Activated CD8-positive, alpha-beta memory T cell treated with anti-CD3 and anti-CD28 coated beads, Interleukin-2, amount 50 U/mL, for 24 hours (primary cell): ENCODE data around the gene SFT2D3.

Experiments
- DNase-seq: peaks from one replicate; pipeline ENCODE4 v3.0.0-alpha.2; 2020; ENCODE audit errors: extremely low read depth

Gene SFT2D3

GRCh38 chr2:127664065-127664894 lies 37.0 kb upstream of the SFT2D3 start:
- no peak for DNase-seq

GRCh38 chr2:127664895-127665225 lies 36.4 kb upstream of the SFT2D3 start:
- no peak for DNase-seq

- DNase-seq: no peak
Measured at GRCh38 chr2:127665267-127665893, 35.9 kb upstream of the SFT2D3 start.

DNA sequence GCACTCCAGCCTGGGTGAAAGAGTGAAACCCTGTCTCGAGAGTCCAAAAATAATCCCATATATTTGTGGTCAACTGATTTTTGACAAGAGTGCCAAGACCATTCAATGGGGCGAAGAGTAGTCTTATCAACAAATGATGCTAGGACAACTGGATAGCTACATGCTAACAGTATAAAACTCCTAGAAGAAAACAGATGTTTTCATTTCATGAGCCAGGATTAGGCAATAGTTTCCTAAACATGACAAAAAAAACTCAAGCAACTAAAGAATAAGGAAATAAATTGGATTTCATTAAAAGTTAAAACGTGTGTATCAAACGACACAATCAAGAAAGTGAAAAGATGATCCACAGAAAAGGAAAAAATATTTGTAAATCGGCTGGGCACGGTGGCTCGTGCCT lies 32.2 kb upstream of the SFT2D3 start:
- no peak for DNase-seq

GRCh38 chr2:127670055-127670956 lies 31.0 kb upstream of the SFT2D3 start:
- no peak for DNase-seq

DNA sequence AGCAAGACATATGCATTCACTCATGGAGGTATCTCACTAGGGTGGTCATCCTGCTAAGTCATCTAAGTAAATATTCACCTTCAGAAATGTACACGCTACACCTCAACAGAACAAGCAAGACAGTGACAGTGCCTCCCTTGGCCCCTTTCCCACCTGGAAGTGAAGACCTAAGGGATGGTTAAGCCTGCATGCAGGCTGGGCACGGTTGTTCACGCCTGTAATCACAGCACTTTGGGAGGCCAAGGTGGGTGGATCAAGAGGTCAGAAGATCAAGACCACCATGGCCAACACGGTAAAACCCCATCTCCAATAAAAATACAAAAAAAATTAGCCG lies 30.4 kb upstream of the SFT2D3 start:
- DNase-seq: no peak

GRCh38 chr2:127671557-127672302 lies 29.6 kb upstream of the SFT2D3 start:
- no peak for DNase-seq

GRCh38 chr2:127672341-127673224 lies 28.7 kb upstream of the SFT2D3 start:
- DNase-seq: no peak

GRCh38 chr2:127673291-127674069 lies 27.8 kb upstream of the SFT2D3 start:
- DNase-seq: no peak

DNA sequence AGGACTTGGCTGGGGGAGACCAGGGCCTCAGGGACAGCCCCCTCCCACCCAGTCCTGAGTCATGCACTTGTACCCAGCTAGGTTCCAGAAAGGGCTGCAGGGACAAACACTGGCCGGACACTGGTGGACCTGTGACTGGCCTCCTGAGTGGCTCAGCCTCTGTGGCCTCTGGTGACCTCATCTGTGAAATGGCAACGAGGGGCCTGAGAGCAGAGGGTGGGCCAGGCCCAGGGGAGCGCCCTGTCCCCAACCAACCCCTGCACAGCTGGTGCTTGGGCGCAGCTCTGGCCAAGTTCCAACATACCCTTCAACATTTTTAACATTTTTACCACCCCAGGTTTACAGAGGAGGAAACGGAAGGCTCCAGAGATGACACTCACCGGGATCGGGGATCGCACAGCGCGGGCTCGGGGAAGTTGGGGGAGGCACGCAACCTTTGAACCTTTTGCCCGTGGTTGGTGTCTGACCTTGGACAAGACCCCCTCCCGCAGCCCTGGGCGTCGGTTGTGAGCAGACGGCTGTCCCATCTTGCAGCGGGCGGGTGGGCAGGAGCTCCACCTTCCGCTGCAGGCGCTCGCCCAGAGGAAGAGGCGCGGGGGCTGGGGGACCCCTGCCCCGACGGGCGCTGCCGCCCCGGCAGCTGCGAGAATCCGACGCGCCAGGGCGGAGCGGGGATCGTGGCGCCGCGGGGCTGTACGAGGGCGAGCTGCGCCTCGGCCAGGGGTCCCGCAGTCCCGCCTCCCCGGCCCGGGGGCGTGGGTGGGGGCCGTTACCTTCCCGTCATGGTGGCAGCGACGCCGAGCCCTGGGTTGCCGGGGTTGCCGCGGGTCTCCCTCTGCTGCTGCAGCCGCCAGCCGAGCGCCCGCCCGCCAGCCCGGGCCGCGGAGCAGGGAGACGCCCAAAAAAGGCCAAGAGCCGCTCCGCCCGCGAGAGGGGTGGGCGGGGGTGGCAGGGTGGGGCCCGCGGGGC lies 26.8 kb upstream of the SFT2D3 start:
- no peak for DNase-seq

GRCh38 chr2:127675331-127676261 lies 25.7 kb upstream of the SFT2D3 start, which contains the start of gene LIMS2:
Gene LIMS2 (minus strand): TSS chr2:127675530. CDS start chr2:127675024, 506 bp downstream.
- DNase-seq: no peak

DNA sequence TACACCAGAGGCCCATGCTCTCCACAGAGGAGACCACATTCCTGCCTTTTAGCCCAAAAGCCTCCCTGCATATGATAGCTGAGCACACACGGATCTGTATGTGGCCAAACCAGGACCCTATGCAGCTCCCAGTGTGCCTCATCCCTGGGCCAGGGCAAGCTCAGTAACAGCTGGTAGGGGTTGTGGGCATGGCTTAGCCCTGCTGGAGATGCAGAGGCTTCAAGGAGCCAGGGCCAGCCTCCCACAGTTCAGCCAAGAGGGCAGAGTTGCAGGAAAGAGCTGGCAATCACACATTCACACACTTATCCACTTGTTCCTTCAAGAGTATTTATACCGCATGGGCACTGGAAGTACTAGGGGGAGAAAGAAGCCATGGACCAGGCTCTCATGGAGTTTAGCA lies 24.4 kb upstream of the SFT2D3 start:
- DNase-seq: no peak

DNA sequence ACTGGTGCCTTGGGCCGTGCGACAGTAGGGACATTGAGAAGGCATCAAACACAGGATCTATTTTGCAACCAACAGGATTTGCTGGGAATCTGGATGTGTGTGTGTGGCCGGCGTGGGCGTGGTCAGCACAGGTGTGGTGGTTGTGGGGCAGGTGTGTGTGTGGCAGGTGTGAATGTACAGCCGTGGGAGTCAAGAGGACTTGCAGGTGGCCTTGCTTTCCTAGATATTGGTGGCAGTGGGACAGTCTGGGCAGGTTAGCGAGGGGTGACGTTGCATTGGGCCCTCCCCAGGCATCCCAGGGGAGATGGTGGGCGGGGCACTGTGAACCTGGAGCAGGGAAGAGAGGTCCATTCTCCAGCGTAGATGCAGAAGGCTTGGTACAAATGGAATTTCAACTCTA lies 22.8 kb upstream of the SFT2D3 start:
- DNase-seq: no peak

DNA sequence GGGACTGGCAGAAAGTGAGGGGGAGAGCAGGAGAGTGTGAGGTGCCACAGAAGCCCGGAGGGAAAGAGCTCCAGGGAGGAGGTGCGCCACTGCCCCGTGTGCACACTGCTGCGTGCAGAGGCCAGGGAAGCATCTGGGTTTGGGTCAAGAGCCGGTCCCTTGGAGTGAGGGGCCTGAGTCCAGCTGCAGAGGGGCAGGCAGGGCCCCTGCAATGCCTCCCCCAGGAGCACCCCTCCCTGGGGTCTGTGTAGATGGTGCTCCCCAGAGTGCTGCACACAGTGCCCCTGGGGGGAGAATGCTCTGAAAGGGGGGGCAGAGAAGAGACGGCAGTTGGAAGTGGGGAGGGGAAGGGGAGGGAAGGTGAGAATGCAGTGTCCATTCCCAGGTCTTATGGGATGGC lies 22.3 kb upstream of the SFT2D3 start:
- DNase-seq: no peak

DNA sequence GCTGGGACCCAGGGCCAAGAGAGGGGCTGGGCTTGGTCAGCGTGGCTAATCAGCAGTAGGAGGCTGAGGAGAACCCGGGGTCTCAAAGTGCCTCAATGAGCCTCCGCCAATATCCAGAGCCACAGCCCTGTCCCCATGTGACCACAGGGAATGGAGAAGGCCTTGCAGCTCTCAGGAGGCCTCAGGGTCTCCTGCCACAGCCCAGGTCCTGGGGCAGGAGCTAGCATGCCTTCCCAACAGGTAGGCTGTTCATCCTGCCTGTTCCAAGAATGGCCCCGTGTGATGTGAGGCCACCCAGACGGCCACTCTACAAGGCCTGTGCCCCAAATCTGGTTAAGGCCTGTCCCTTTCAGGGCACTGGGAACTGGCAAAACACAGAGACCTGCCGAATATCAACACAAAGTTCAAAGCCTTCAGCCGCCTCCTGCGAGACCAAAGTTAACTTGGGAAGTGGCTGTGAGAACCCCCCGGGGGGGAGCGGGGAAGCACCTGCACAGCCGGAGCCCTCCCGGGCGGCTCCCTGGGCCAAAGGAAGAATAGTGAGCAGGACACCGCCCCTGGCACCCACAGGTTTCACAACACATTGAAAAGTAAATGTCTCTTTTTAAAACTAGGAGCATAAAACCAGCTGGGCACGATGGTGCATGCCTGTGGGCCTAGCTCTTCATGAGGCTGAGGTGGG lies 21.5 kb upstream of the SFT2D3 start:
- no peak for DNase-seq

DNA sequence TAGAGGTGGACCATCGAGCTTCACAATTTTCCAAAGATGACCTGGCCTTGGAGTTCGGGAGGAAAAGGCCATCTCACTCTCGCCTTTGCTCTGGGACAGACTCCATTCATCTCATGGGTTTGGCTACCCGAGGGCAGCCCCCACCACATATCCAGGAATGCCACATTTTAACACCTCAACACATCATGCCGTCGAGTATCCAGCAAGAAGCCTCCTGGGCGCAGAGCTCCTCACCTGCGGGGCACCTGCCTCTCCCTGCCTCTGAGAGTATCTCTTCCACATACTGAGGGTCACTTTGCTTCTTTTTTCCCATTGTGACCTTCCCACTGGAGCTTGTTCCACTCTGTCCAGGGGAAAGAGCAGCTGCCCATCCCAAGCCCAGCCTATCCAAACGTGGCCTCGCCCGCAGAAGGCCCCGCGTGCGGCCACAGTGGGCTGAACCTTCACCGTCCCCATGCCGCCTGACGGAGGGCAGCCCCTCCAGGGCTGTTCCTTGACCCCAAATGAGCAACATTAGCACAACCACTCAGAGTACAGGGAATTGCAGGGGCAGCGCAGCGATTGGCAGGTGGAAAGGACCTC lies 20.5 kb upstream of the SFT2D3 start:
- DNase-seq: no peak

GRCh38 chr2:127681288-127681804 lies 20.0 kb upstream of the SFT2D3 start:
- DNase-seq: no peak
